HepG2 (cell line): ENCODE data around the gene JADE2. TPM values are rescaled to one million over a fixed set of nuclear protein-coding genes. Genes with fewer than 3 reads are reported as not detected.
A peak's percentile ranks its signal among the peaks of the same experiment; 100 is the strongest.

Source experiments
- ATAC-seq: fragments of 200-7000 bp; cut with Tn5 transposase; 3 replicates; pipeline ENCODE4 v1.9.1; 2020; ENCODE audit warnings: mild to moderate bottlenecking, moderate library complexity
- BruUV-seq: library from RNA; stranded (reverse); fragments of 400-500 nt; replicated peaks from 2 replicates; lab custom pipeline; 2021; lab: Mats Ljungman, UMichigan
- CTCF ChIA-PET: fragments of 300-600 bp; formaldehyde crosslinking; extraction: SDS; loops from one replicate; lab custom pipeline; 2021; ENCODE audit warnings: low total read pairs, inconsistent platforms, low intra/inter-chr PET ratio; lab: Yijun Ruan, JAX
- POLR2A ChIA-PET: fragments of 350-600 bp; sonication (Branson Sonifier 250); formaldehyde crosslinking; loops from one replicate; lab custom pipeline; 2020; ENCODE audit warnings: antibody characterized with exemption, inconsistent platforms; lab: Yijun Ruan, JAX
- DNase-seq: peaks from one replicate; pipeline ENCODE4 v3.0.0-alpha.2; 2015; ENCODE audit warnings: low spot score
- FAIRE-seq: peaks from 3 replicates; lab custom pipeline; 2011; peaks lifted over from hg19 to GRCh38; lab: Jason Lieb, UNC
- H2AFZ ChIP-seq: one replicate; pipeline ENCODE4 v1.6.1; 2011; ENCODE audit warnings: low read length, inconsistent platforms
- H3K27ac ChIP-seq: fragments of 300-600 bp; 3 replicates; pipeline ENCODE4 v1.8.0; 2011; ENCODE audit warnings: mixed run types, mild to moderate bottlenecking, mixed read lengths, low read length, inconsistent platforms; ENCODE audit not compliant: insufficient read depth; ENCODE audit errors: extremely low read length
- H3K27me3 ChIP-seq, 2 experiments: fragments of 200-600 bp in 1 of 2; 2 replicates in 1 of 2; 3 replicates in 1 of 2; pipeline versions ENCODE4 v1.6.0 to v1.8.0; 2011; ENCODE audit warnings: low read length in 2 of 2, mild to moderate bottlenecking in 2 of 2, moderate library complexity in 2 of 2, inconsistent platforms in 1 of 2; ENCODE audit not compliant: insufficient read depth in 2 of 2, control insufficient read depth in 1 of 2
- H3K36me3 ChIP-seq, 2 experiments: fragments of 200-600 bp in 1 of 2; replicated peaks in 1 of 2; 2 replicates in 1 of 2; 3 replicates in 1 of 2; pipeline versions ENCODE4 v1.5.1 to v1.8.0; 2011; ENCODE audit warnings: low read length in 2 of 2, inconsistent platforms in 1 of 2; ENCODE audit not compliant: insufficient read depth in 2 of 2, control insufficient read depth in 1 of 2
- H3K4me1 ChIP-seq: 2 replicates; pipeline ENCODE4 v1.5.1; 2012; ENCODE audit warnings: low read length, inconsistent platforms; ENCODE audit not compliant: insufficient read depth
- H3K4me2 ChIP-seq: 2 replicates; pipeline ENCODE4 v1.6.0; 2011; ENCODE audit warnings: low read depth, low read length, inconsistent platforms
- H3K4me3 ChIP-seq, 3 experiments: fragments of 200-600 bp in 1 of 3; sonication (generic), shearing (Covaris generic) in 1 of 3; replicated peaks in 1 of 3; 2 replicates each; pipeline ENCODE4 v1.5.1; 2011 to 2016; ENCODE audit warnings: low read length in 3 of 3, inconsistent platforms in 2 of 3, low read depth in 2 of 3, mild to moderate bottlenecking in 2 of 3, control low read depth in 1 of 3, mixed read lengths in 1 of 3; ENCODE audit not compliant: insufficient read depth in 1 of 3
- H3K79me2 ChIP-seq: one replicate; pipeline ENCODE4 v1.6.1; 2011; ENCODE audit warnings: low read length, inconsistent platforms; ENCODE audit not compliant: insufficient read depth
- H3K9ac ChIP-seq: 2 replicates; pipeline ENCODE4 v1.6.0; 2011; ENCODE audit warnings: mild to moderate bottlenecking, low read depth, low read length, inconsistent platforms; ENCODE audit not compliant: insufficient read depth
- H3K9me3 ChIP-seq: 2 replicates; pipeline ENCODE4 v1.5.1; 2012; ENCODE audit warnings: mild to moderate bottlenecking, low read length
- H4K20me1 ChIP-seq: 2 replicates; pipeline ENCODE4 v1.6.0; 2011; ENCODE audit warnings: inconsistent platforms, mild to moderate bottlenecking, low read length, moderate library complexity; ENCODE audit not compliant: insufficient read depth
- AGO2 ChIP-seq: fragments of 200-400 bp; formaldehyde crosslinking; optimal IDR thresholded peaks from 2 replicates; pipeline ENCODE3; 2017; ENCODE audit warnings: mild to moderate bottlenecking, low read depth, low read length, moderate library complexity
- ARID5B ChIP-seq: IDR thresholded peaks from 2 replicates; pipeline ENCODE4 v1.4.0; 2020; ENCODE audit warnings: mild to moderate bottlenecking, missing genetic modification reagents
- CAMTA2 ChIP-seq: sonication (generic); formaldehyde crosslinking; IDR thresholded peaks from 2 replicates; pipeline ENCODE4 v1.4.0; 2020; ENCODE audit warnings: mild to moderate bottlenecking, missing genetic modification reagents, borderline replicate concordance
- CREM ChIP-seq, 2 experiments: sonication (generic) in 1 of 2; formaldehyde crosslinking in 1 of 2; IDR thresholded peaks; 2 replicates each; pipeline versions ENCODE4 v1.4.0 to v1.6.1; 2016 to 2020; ENCODE audit warnings: antibody characterized with exemption in 1 of 2, mild to moderate bottlenecking in 1 of 2, missing genetic modification reagents in 1 of 2
- HNRNPH1 ChIP-seq: fragments of 200-400 bp; formaldehyde crosslinking; optimal IDR thresholded peaks from 2 replicates; pipeline ENCODE3; 2017; ENCODE audit warnings: mild to moderate bottlenecking, low read depth, low read length
- MTERF4 ChIP-seq: sonication (generic); formaldehyde crosslinking; IDR thresholded peaks from 2 replicates; pipeline ENCODE4 v1.8.0; 2023; ENCODE audit warnings: mild to moderate bottlenecking, missing genetic modification reagents
- SIX1 ChIP-seq: sonication (generic); formaldehyde crosslinking; IDR thresholded peaks from 2 replicates; pipeline ENCODE4 v1.4.0; 2020; ENCODE audit warnings: missing genetic modification reagents, borderline replicate concordance
- TBX2 ChIP-seq: sonication (generic); formaldehyde crosslinking; IDR thresholded peaks from 2 replicates; pipeline ENCODE4 v1.5.0; 2020; ENCODE audit warnings: missing genetic modification reagents, mild to moderate bottlenecking, borderline replicate concordance
- U2AF2 ChIP-seq: fragments of 200-400 bp; formaldehyde crosslinking; IDR thresholded peaks from 2 replicates; pipeline ENCODE4 v1.6.1; 2017; ENCODE audit warnings: low read depth, mild to moderate bottlenecking, low read length
- ZNF713 ChIP-seq: sonication (generic); formaldehyde crosslinking; IDR thresholded peaks from 2 replicates; pipeline ENCODE4 v1.4.0; 2020; ENCODE audit warnings: mild to moderate bottlenecking, missing genetic modification reagents
- ZNF737 ChIP-seq: sonication (generic); formaldehyde crosslinking; IDR thresholded peaks from 2 replicates; pipeline ENCODE4 v1.5.0; 2020; ENCODE audit warnings: missing genetic modification reagents, mild to moderate bottlenecking, borderline replicate concordance
- WGBS: methylation state at CpG from one replicate; pipeline ENCODE4 v1.1.6; 2017; ENCODE audit warnings: low lambda C conversion rate; 5-methylcytosine and 5-hydroxymethylcytosine counted together
- in situ Hi-C: cut with HindIII; loops from 2 replicates; pipeline ENCODE4 v1.10.0; 2017; ENCODE audit warnings: low pct_unique_long_range_greater_than_20kb; ENCODE audit not compliant: extremely low pct_ligation_motif_present
- intact Hi-C: fragments of 100-400 bp; cut with micrococcal nuclease; formaldehyde crosslinking; loops from one replicate; pipeline ENCODE4 v1.10.0; 2022; ENCODE audit not compliant: unreplicated experiment
- polyA plus RNA-seq, 8 experiments: library from polyadenylated mRNA; depleted of rRNA in 3 of 8; stranded (reverse) in 7 of 8; unstranded in 1 of 8; fragments of >200 nt; fragmentation: Illumina TruSeq in 4 of 8; extraction: Trizol in 4 of 8; gene quantifications; 2 replicates each; pipeline versions ENCODE4 v1.2.1 to v1.2.3, GENCODE V29; 2011 to 2016; ENCODE audit warnings: low read depth in 4 of 8, missing spikeins in 1 of 8, mixed read lengths in 1 of 8; ENCODE audit not compliant: insufficient read depth in 1 of 8
- total RNA-seq, 5 experiments: library from RNA; depleted of rRNA; stranded (reverse); fragments of >200 nt; fragmentation: Illumina TruSeq; extraction: Trizol; gene quantifications; 2 replicates each; pipeline ENCODE4 v1.2.3, GENCODE V29; 2016; ENCODE audit warnings: low read depth in 1 of 5

Gene JADE2
- total and polyA plus RNA-seq, 2 of the 13 experiments (the other 11 are each of a cell fraction or from before 2014, with no cell fraction given) = 7.5 to 15.1 TPM

- TF ChIP-seq SIX1 (CRISPR knock-in tag) (no peak), AGO2 (peak; percentile 53)
- TF ChIP-seq, all 625 proteins: peak for 1
- no peak overlapping the region for H3K4me3 ChIP-seq
- no peak overlapping the region for H3K4me2 ChIP-seq
- in situ Hi-C loops = loop anchor here (25.0 kb wide), 1 partner anchor 394 kb away; the partner anchor contains the start of gene SKP1
- H2AFZ ChIP-seq = no peak overlapping the region
- no peaks in the 10 kb centered on the region for H3K4me1 ChIP-seq
- H3K79me2 ChIP-seq = no peaks in the 10 kb centered on the region
- no peak for DNase-seq
- intact Hi-C loops = no loop called here
- ChIA-PET CTCF (no interaction called here), POLR2A (no interaction called here)
- no peak overlapping the region for H3K9ac ChIP-seq
- 77% methylated on average over 5 of the region's 8 CpGs for WGBS
- H3K27ac ChIP-seq = no peak overlapping the region
- no peaks in the 10 kb centered on the region for H4K20me1 ChIP-seq
- no peaks in the 10 kb centered on the region for H3K27me3 ChIP-seq
- H3K36me3 ChIP-seq = peaks cover 10 to 23% of the 10 kb centered on the region in 2 experiments; a peak in 4 of 5 replicates
- BruUV-seq = no TSS peak
- ATAC-seq = no peak
- FAIRE-seq = no peak
- H3K9me3 ChIP-seq = no peaks in the 10 kb centered on the region
Observed at GRCh38 chr5:134581241-134581981, 55.9 kb downstream of the JADE2 start.

- in situ Hi-C loops = loop anchor here (25.0 kb wide), 1 partner anchor 395 kb away; the partner anchor contains the start of gene SKP1
- Histone ChIP-seq H3K4me1 (no peaks in the 10 kb centered on the region), H3K9me3 (no peaks in the 10 kb centered on the region), H3K27ac (no peak overlapping the region), H3K4me2 (no peak overlapping the region), H3K27me3 (no peaks in the 10 kb centered on the region), H2AFZ (no peak overlapping the region), H4K20me1 (no peaks in the 10 kb centered on the region), H3K79me2 (no peaks in the 10 kb centered on the region), H3K4me3 (no peak overlapping the region), H3K36me3 (peaks cover 7 to 22% of the 10 kb centered on the region in 2 experiments; a peak in 3 of 5 replicates), H3K9ac (no peak overlapping the region)
- BruUV-seq = TSS peak; percentile 42
- DNase-seq (no peak), FAIRE-seq (no peak), ATAC-seq (no peak)
- ChIA-PET CTCF (no interaction called here), POLR2A (no interaction called here)
- WGBS = 100% methylated on average over 1 of the region's 5 CpGs
- intact Hi-C loops = no loop called here
- no peak for TF ChIP-seq ZNF713
- TF ChIP-seq CREM (IDR thresholded peaks at IDR 0.05) = no peak
- no peak for TF ChIP-seq CREM (CRISPR knock-in tag; IDR thresholded peaks at IDR 0.05)
- no peak for TF ChIP-seq U2AF2
- no peak for TF ChIP-seq HNRNPH1
- TF ChIP-seq ZNF737 = no peak
- no peak for TF ChIP-seq CAMTA2 (CRISPR knock-in tag)
- TF ChIP-seq MTERF4 = no peak
- TF ChIP-seq TBX2 (CRISPR knock-in tag) = no peak
- TF ChIP-seq ARID5B (CRISPR knock-in tag) = no peak
Observed at GRCh38 chr5:134582281-134582680, 56.8 kb downstream of the JADE2 start.
